ENCODE measurements around the gene DNAH3. TPM values are rescaled to one million over a fixed set of nuclear protein-coding genes. Genes with fewer than 3 reads are reported as not detected.

DNAH3 gene
- total RNA-seq, 4 donors from 2014 or later = 0.13 to 0.15 TPM; not detected in 2

DNA sequence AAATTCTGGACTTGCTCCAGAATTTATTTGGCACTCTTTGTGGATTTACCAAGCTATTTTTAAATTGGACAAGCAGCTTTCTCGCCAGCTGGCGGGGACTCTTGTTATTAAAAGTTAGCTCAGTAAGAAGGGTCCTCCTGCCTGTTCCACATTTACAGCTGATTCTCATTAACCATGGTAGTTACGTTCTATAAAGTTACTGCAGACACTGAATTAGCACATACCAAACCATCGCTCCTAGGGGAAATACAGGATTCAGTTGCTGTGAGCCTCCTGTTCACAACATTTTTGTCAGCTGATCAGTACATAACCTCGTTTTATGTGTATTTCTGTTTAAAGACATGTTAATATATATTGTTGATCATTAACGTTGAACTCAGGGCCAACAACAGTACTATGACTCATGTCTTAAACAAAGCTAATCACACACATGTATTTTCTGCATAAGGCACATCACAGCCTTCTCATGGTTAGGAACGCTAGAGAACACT, 12.1 kb upstream of the DNAH3 start:
- ATAC-seq = no peak
- H3K27me3 ChIP-seq = no peaks in the 10 kb centered on the region
- peak overlapping the region; percentile 58 to 95 (median 85) for H3K27ac ChIP-seq
- H3K9me3 ChIP-seq = no peaks in the 10 kb centered on the region
- H3K4me1 ChIP-seq = peaks cover 5 to 81% (median 43%) of the 10 kb centered on the region in 3 donors
- WGBS, 2 donors (ENCODE audit: low coverage in 1 of 2) = 11 to 20% methylated on average over 6 to 7 of the region's 7 CpGs
- no peak for TF ChIP-seq POLR2A (IDR thresholded peaks at IDR 0.05)
- peak; percentile 1 for TF ChIP-seq POLR2AphosphoS5 (IDR thresholded peaks at IDR 0.05)
- peaks cover 0 to 44% of the 10 kb centered on the region in 2 donors for H3K36me3 ChIP-seq
- H3K4me3 ChIP-seq = peak overlapping the region in 1 of 2 donors; percentile 13

DNA sequence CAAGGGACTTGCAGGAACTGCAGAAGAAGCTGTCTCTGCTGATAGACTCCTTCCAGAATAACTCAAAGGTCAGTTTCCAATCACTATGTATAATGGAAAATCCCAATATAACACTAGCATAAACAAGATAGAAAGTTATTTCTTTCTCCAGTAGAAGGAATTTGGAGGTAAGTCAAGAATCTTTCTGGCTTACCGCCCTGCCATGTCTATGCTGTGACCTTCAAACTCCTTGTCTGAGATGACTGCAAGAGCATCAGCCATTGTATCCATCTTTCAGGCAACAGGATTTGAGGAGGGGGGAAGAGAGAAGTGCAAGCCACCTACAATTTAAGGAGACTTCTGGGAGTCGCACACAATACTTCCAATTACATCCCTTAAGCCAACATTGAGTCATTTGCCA, 10.6 kb upstream of the DNAH3 start:
- TF ChIP-seq POLR2AphosphoS5 (IDR thresholded peaks at IDR 0.05) (no peak), EP300 (IDR thresholded peaks at IDR 0.05) (no peak)
- TF ChIP-seq, protein P1, sequence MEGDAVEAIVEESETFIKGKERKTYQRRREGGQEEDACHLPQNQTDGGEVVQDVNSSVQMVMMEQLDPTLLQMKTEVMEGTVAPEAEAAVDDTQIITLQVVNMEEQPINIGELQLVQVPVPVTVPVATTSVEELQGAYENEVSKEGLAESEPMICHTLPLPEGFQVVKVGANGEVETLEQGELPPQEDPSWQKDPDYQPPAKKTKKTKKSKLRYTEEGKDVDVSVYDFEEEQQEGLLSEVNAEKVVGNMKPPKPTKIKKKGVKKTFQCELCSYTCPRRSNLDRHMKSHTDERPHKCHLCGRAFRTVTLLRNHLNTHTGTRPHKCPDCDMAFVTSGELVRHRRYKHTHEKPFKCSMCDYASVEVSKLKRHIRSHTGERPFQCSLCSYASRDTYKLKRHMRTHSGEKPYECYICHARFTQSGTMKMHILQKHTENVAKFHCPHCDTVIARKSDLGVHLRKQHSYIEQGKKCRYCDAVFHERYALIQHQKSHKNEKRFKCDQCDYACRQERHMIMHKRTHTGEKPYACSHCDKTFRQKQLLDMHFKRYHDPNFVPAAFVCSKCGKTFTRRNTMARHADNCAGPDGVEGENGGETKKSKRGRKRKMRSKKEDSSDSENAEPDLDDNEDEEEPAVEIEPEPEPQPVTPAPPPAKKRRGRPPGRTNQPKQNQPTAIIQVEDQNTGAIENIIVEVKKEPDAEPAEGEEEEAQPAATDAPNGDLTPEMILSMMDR (IDR thresholded peaks at IDR 0.05) = no peak
- peaks cover 0 to 31% of the 10 kb centered on the region in 2 donors for H3K36me3 ChIP-seq
- H3K27me3 ChIP-seq = no peaks in the 10 kb centered on the region
- H3K4me1 ChIP-seq = peaks cover 8 to 84% (median 50%) of the 10 kb centered on the region in 3 donors
- H3K9me3 ChIP-seq = no peaks in the 10 kb centered on the region
- no peak for ATAC-seq
- H3K4me3 ChIP-seq = no peak overlapping the region
- peak overlapping the region; percentile 30 to 95 (median 85) for H3K27ac ChIP-seq
- 21 to 27% methylated on average over 2 of the region's 2 CpGs for WGBS, 2 donors (ENCODE audit: low coverage in 1 of 2)

DNA sequence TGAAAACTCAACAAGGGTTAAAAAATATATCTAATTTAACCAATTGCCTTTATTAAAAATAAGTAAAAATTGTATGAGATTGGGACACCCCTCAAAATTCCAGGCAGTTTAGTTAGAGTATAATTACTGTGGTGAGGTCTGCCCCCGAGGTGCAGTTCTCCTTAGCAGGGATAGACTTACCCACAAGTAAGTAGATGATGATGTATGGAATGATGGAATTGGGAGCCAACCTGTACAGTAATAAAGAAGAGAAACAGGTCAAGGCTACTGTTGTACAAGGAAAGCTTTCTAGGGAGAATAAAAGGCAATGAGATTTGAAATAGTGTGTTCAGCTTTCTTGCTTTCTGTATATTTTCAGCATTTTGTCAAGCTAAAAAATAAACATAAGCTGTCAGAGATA, 9.6 kb upstream of the DNAH3 start:
- H3K4me3 ChIP-seq = peak overlapping the region in 1 of 2 donors; percentile 88
- peak overlapping the region in 3 of 4 donors; percentile 78 to 95 (median 92) for H3K27ac ChIP-seq
- 18 to 20% methylated on average over 1 of the region's 1 CpG for WGBS, 2 donors (ENCODE audit: low coverage in 1 of 2)
- no peak for TF ChIP-seq POLR2AphosphoS5 (IDR thresholded peaks at IDR 0.05)
- TF ChIP-seq, protein P1 (IDR thresholded peaks at IDR 0.05) = no peak
- TF ChIP-seq POLR2A (IDR thresholded peaks at IDR 0.05) = no peak
- H3K4me1 ChIP-seq = peaks cover 8 to 80% (median 50%) of the 10 kb centered on the region in 3 donors
- peaks cover 0 to 22% of the 10 kb centered on the region in 2 donors for H3K36me3 ChIP-seq
- no peak for ATAC-seq
- no peaks in the 10 kb centered on the region for H3K9me3 ChIP-seq
- H3K27me3 ChIP-seq = no peaks in the 10 kb centered on the region

DNA sequence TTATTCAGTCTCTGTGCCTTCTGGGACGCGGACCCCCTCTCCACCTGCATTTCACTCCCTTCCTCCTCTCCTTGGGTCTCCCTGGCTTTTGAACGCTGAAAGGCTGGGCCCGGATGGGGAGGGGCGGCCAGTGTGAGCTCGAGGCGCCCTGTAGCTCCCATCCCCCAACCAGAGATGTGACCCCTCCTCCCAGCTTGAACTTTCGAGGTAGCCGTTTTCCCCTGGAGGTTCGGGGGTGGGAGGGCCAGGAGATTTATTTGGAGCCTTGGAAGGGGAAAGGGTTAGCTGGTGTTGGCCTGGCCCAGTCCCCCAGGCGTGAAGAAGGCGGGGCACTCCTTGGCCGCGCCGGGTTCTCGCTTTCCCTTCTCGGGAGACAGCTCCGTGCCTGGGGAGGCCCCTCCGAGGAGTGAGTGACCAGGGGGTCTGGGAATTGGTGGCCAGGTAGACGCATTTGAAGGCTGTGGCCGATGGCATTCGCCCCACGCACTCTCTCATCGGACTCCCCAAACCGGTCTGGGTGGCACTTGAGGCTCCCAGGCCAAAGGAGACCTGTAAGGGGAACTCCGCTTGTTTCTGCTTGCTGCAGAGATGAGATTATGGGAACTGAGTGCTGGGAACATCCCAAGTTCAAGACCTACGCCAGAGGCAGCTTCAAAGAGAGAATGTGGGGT, 8.8 kb upstream of the DNAH3 start:
- H3K4me3 ChIP-seq = peak overlapping the region; percentile 80 to 88
- WGBS, 2 donors (ENCODE audit: low coverage in 1 of 2) = 0% methylated on average over 1 of the region's 27 CpGs
- no peak for ATAC-seq
- H3K36me3 ChIP-seq = peaks cover 0 to 13% of the 10 kb centered on the region in 2 donors
- H3K9me3 ChIP-seq = no peaks in the 10 kb centered on the region
- TF ChIP-seq, protein P1 (IDR thresholded peaks at IDR 0.05) = no peak
- TF ChIP-seq POLR2AphosphoS5 (IDR thresholded peaks at IDR 0.05) (no peak), POLR2A (IDR thresholded peaks at IDR 0.05) (no peak), EP300 (IDR thresholded peaks at IDR 0.05) (no peak)
- H3K27me3 ChIP-seq = no peaks in the 10 kb centered on the region
- peak overlapping the region; percentile 59 to 95 (median 92) for H3K27ac ChIP-seq
- H3K4me1 ChIP-seq = peaks cover 8 to 72% (median 46%) of the 10 kb centered on the region in 3 donors

DNA sequence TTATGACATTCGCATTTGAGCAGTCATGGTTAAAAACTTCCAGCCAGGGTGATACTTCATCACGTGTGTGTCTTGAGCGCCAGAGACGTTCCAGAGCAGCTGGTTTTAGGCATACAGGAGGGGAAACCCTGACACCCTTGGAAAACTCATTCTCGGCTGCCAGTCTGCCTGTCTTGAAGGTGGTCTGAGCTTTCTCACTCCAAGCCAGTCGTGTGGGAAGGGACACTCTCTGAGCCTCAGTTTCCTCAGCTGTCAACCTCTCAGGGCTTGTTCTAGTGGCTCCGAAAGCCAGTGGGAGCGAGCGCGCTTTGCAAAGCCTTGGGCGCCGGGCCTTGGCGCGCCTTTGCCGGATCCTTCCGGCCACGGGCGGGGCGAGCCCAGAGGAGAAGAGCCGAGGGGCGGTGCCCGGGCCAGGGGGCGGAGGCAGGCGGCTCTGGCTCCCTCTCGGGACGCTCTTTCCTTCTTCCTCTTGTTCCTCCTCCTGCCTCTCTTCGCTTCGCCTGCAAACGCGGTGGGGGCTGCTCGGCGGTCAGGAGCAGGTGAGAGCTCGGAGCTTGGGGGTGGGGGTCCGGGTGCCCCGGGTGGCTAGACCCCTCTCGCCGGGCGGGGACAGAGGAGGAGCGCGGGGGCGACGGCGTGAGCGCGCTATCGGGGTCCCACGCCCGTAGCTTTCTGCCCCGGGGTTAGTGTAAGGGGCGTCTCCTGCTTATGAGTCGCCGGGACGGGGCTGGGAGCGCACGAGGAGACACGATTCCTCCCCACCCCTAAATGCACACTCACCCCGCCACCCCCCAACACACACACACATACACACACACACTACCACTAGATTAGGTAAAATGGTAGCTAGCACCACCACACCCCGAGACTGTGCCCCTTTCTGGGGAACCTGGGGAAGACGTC, 7.8 kb upstream of the DNAH3 start, which contains the start of gene LDAF1:
Gene LDAF1 (plus strand): TSS at position 467 of the 903 bp plus-strand sequence. CDS start 2,509 bp downstream, outside the sequence.
- Histone ChIP-seq H3K36me3 (peaks cover 0 to 4% of the 10 kb centered on the region in 2 donors), H3K9me3 (no peaks in the 10 kb centered on the region), H3K27ac (peak within 1 kb of the TSS; percentile 59 to 95 (median 92)), H3K4me1 (peaks cover 8 to 62% (median 40%) of the 10 kb centered on the region in 3 donors), H3K27me3 (no peaks in the 10 kb centered on the region), H3K4me3 (peak within 1 kb of the TSS; percentile 80 to 88)
- ATAC-seq = peak; percentile 96
- 0 to 2% methylated on average over 6 to 7 of the region's 59 CpGs for WGBS, 2 donors (ENCODE audit: low coverage in 1 of 2)
- TF ChIP-seq POLR2A (IDR thresholded peaks at IDR 0.05) (peak; percentile 33 to 41), EP300 (IDR thresholded peaks at IDR 0.05) (no peak), POLR2AphosphoS5 (IDR thresholded peaks at IDR 0.05) (peak; percentile 66)
- TF ChIP-seq, protein P1 (IDR thresholded peaks at IDR 0.05) = peak in 1 of 4 experiments; percentile 34
